Mesendoderm (in vitro differentiated cells): Measurements from ENCODE around the gene PDSS1.

Experiments
- DNase-seq: peaks from one replicate; pipeline ENCODE4 v3.0.0; 2013
- H2AK5ac ChIP-seq: 2 replicates; pipeline ENCODE4 v1.6.1; 2013; ENCODE audit warnings: low read length, inconsistent platforms
- H2BK120ac ChIP-seq: 2 replicates; pipeline ENCODE4 v1.6.1; 2013; ENCODE audit warnings: low read depth, mild to moderate bottlenecking, low read length, moderate library complexity, mixed read lengths
- H2BK15ac ChIP-seq: replicated peaks from 2 replicates; pipeline ENCODE4 v1.6.1; 2013; ENCODE audit warnings: low read depth, mild to moderate bottlenecking, moderate library complexity
- H2BK5ac ChIP-seq: 2 replicates; pipeline ENCODE4 v1.6.1; 2013; ENCODE audit warnings: low read length, inconsistent platforms
- H3K18ac ChIP-seq: 2 replicates; pipeline ENCODE4 v1.6.1; 2013; ENCODE audit warnings: mild to moderate bottlenecking, low read length, mixed read lengths
- H3K23ac ChIP-seq: one replicate; pipeline ENCODE4 v1.6.1; 2013; ENCODE audit warnings: low read length
- H3K27ac ChIP-seq: 2 replicates; pipeline ENCODE4 v1.5.1; 2013; ENCODE audit warnings: low read depth, mild to moderate bottlenecking, inconsistent platforms, low read length, moderate library complexity
- H3K27me3 ChIP-seq: 2 replicates; pipeline ENCODE4 v1.6.1; 2013; ENCODE audit warnings: low read length, control low read depth, mild to moderate bottlenecking, inconsistent platforms; ENCODE audit not compliant: insufficient read depth, poor library complexity
- H3K36me3 ChIP-seq: 2 replicates; pipeline ENCODE4 v1.6.1; 2013; ENCODE audit warnings: low read length, inconsistent platforms; ENCODE audit not compliant: control insufficient read depth, insufficient read depth
- H3K4ac ChIP-seq: one replicate; pipeline ENCODE4 v1.6.1; 2013; ENCODE audit warnings: low read depth, mild to moderate bottlenecking, low read length, moderate library complexity
- H3K4me1 ChIP-seq: 2 replicates; pipeline ENCODE4 v1.6.1; 2013; ENCODE audit warnings: low read depth, low read length, inconsistent platforms; ENCODE audit not compliant: control insufficient read depth
- H3K4me2 ChIP-seq: 2 replicates; pipeline ENCODE4 v1.6.1; 2013; ENCODE audit warnings: low read length
- H3K4me3 ChIP-seq: 2 replicates; pipeline ENCODE4 v1.5.1; 2013; ENCODE audit warnings: mild to moderate bottlenecking, low read length
- H3K56ac ChIP-seq: one replicate; pipeline ENCODE4 v1.6.1; 2013; ENCODE audit warnings: low read length
- H3K79me1 ChIP-seq: 2 replicates; pipeline ENCODE4 v1.6.1; 2013; ENCODE audit warnings: low read length, inconsistent platforms
- H3K79me2 ChIP-seq: 2 replicates; pipeline ENCODE4 v1.6.1; 2013; ENCODE audit warnings: mild to moderate bottlenecking, low read length; ENCODE audit not compliant: control insufficient read depth, insufficient read depth
- H3K9ac ChIP-seq: 2 replicates; pipeline ENCODE4 v1.6.1; 2013; ENCODE audit warnings: low read length, inconsistent platforms
- H4K5ac ChIP-seq: one replicate; pipeline ENCODE4 v1.6.1; 2013; ENCODE audit warnings: low read length
- H4K8ac ChIP-seq: one replicate; pipeline ENCODE4 v1.6.1; 2013; ENCODE audit warnings: low read depth, mild to moderate bottlenecking, control low read depth, low read length, moderate library complexity
- WGBS: extraction: QIAGEN DNeasy Blood & Tissue Kit; methylation state at CpG from one replicate; pipeline ENCODE4 v1.1.7; 2013; ENCODE audit warnings: low lambda C conversion rate, missing lambda C conversion rate; ENCODE audit not compliant: insufficient coverage; ENCODE audit errors: extremely low coverage; 5-methylcytosine and 5-hydroxymethylcytosine counted together

PDSS1 gene

DNA sequence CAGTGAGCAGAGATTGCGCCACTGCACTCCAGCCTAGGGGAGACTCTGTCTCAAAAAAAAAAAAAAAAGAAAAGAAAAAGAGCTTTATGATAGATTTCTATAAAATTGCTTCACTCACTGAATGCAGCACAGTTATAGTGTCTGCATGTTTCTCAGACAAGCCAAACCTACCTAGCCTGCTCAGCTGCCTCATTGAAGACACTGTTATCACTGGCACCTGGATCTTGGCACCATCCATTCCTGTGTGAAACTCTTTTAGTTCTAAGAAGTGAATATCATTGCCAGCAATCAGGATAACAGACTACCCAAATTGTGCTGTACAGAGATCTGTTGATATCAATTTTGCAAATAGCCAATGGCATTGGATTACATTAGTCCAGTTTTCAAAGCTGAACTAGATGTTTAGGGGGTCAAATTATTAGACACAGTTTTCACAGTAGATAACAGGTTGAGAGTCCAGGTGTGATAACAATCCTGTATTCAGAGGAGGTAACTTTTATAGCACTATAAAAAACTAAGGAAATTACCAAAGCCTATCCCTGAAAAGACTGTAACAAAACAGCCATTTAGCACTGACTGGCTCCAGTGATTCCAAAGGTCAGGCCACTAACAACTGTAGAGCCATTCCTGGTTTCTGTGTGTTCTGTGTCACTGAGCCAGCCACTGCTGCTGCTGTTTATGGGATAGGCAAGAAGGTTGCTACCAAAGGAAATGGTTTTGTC, 17.1 kb downstream of the PDSS1 start:
- no CpG with 5 or more reads among the region's 1 CpG for WGBS
- H2BK15ac ChIP-seq: no peak overlapping the region
- H3K4me3 ChIP-seq: no peak overlapping the region
- no peak overlapping the region for H2AK5ac ChIP-seq
- H3K27ac ChIP-seq: no peak overlapping the region
- no peak overlapping the region for H3K4ac ChIP-seq
- H4K5ac ChIP-seq: no peak overlapping the region
- H2BK5ac ChIP-seq: no peak overlapping the region
- H3K56ac ChIP-seq: no peak overlapping the region
- peaks cover 4% of the 10 kb centered on the region for H3K36me3 ChIP-seq
- H3K23ac ChIP-seq: no peak overlapping the region
- no peak overlapping the region for H3K9ac ChIP-seq
- H2BK120ac ChIP-seq: no peak overlapping the region
- H3K18ac ChIP-seq: no peak overlapping the region
- no peaks in the 10 kb centered on the region for H3K27me3 ChIP-seq
- no peaks in the 10 kb centered on the region for H3K79me1 ChIP-seq
- DNase-seq: no peak
- no peaks in the 10 kb centered on the region for H3K4me1 ChIP-seq
- no peak overlapping the region for H4K8ac ChIP-seq
- H3K79me2 ChIP-seq: no peaks in the 10 kb centered on the region
- H3K4me2 ChIP-seq: no peak overlapping the region

DNA sequence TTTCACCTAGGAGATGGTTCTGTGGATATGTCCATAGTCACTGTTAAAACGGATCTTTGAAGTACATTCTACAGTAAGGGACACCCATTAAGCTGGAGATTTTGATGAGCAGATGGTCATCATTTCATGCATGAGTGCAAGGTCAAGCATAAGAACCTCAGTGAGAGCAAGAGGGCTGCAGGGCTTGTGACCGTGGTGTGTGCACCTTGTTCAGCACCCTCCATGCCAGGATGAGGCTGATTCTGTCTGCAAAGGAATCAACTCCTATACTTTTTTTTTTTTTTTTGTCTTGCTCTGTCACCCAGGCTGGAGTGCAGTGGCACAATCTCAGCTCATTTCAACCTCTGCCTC, 17.6 kb downstream of the PDSS1 start:
- no peak overlapping the region for H2BK5ac ChIP-seq
- no peak overlapping the region for H3K4me3 ChIP-seq
- no peak overlapping the region for H4K5ac ChIP-seq
- H3K36me3 ChIP-seq: peaks cover 4% of the 10 kb centered on the region
- no peak overlapping the region for H3K4ac ChIP-seq
- no peak for DNase-seq
- H3K79me1 ChIP-seq: no peaks in the 10 kb centered on the region
- H3K23ac ChIP-seq: no peak overlapping the region
- no peak overlapping the region for H4K8ac ChIP-seq
- H3K56ac ChIP-seq: no peak overlapping the region
- no peak overlapping the region for H3K9ac ChIP-seq
- H3K79me2 ChIP-seq: no peaks in the 10 kb centered on the region
- H3K4me1 ChIP-seq: no peaks in the 10 kb centered on the region
- no peak overlapping the region for H2BK120ac ChIP-seq
- no peak overlapping the region for H3K4me2 ChIP-seq
- no CpG with 5 or more reads among the region's 2 CpGs for WGBS
- no peaks in the 10 kb centered on the region for H3K27me3 ChIP-seq
- no peak overlapping the region for H3K27ac ChIP-seq
- no peak overlapping the region for H2BK15ac ChIP-seq
- H3K18ac ChIP-seq: no peak overlapping the region
- H2AK5ac ChIP-seq: no peak overlapping the region

DNA sequence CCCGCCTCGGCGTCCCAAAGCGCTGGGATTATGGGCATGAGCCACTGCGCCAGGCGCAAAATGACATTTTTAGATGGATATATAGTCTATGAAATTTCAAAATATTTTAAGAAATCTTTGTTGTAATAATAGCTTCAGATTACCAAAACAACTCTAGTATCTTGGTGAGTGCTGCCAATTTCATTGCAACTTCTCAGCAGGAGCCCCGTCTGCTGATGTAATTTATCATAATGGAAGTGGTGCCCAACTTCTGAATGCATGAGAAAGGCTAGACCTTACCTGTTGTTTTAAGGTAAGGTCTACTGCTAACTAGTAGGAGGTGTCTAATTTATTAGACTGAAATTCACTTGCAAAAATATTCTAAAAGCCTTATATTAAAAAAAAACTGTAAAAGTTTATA, 20.0 kb downstream of the PDSS1 start:
- Histone ChIP-seq H3K27me3 (no peaks in the 10 kb centered on the region), H4K5ac (no peak overlapping the region), H3K23ac (no peak overlapping the region), H3K9ac (no peak overlapping the region), H3K27ac (no peak overlapping the region), H3K4me2 (no peak overlapping the region), H3K79me2 (no peaks in the 10 kb centered on the region), H3K4me3 (no peak overlapping the region), H3K4me1 (no peaks in the 10 kb centered on the region), H2BK120ac (no peak overlapping the region), H3K79me1 (no peaks in the 10 kb centered on the region), H3K56ac (no peak overlapping the region), H2BK15ac (no peak overlapping the region), H3K36me3 (peaks cover 4% of the 10 kb centered on the region), H3K18ac (no peak overlapping the region), H2BK5ac (no peak overlapping the region), H2AK5ac (no peak overlapping the region), H4K8ac (no peak overlapping the region), H3K4ac (no peak overlapping the region)
- WGBS: no CpG with 5 or more reads among the region's 7 CpGs
- no peak for DNase-seq

DNA sequence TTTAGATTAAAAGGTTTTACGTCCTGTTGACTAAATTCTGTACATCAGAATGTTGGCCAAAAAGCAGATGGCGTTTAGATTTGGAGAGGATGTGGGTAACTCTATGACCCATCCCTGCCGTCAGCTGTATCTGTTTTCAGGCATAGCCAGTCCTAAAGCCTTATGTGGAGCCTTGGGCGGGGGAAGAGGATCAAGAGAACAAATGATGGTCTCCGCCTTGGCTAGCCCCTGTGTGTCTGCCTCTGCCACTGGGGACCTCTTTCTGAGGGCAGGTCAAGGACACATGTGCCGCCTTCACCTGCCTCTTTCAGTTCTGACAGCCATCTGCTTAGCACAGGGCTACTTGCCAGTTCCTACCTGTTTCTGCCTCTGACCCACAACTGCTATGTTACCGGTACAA, 24.1 kb downstream of the PDSS1 start:
- Histone ChIP-seq H4K8ac (no peak overlapping the region), H3K27me3 (no peaks in the 10 kb centered on the region), H2BK120ac (no peak overlapping the region), H3K36me3 (peaks cover 4% of the 10 kb centered on the region), H3K23ac (no peak overlapping the region), H3K79me2 (no peaks in the 10 kb centered on the region), H3K18ac (no peak overlapping the region), H3K79me1 (no peaks in the 10 kb centered on the region), H3K4me3 (no peak overlapping the region), H3K4ac (no peak overlapping the region), H3K56ac (no peak overlapping the region), H2BK5ac (no peak overlapping the region), H3K27ac (no peak overlapping the region), H3K4me2 (no peak overlapping the region), H2BK15ac (no peak overlapping the region), H3K9ac (no peak overlapping the region), H4K5ac (no peak overlapping the region), H2AK5ac (no peak overlapping the region), H3K4me1 (no peaks in the 10 kb centered on the region)
- no peak for DNase-seq
- no CpG with 5 or more reads among the region's 7 CpGs for WGBS

DNA sequence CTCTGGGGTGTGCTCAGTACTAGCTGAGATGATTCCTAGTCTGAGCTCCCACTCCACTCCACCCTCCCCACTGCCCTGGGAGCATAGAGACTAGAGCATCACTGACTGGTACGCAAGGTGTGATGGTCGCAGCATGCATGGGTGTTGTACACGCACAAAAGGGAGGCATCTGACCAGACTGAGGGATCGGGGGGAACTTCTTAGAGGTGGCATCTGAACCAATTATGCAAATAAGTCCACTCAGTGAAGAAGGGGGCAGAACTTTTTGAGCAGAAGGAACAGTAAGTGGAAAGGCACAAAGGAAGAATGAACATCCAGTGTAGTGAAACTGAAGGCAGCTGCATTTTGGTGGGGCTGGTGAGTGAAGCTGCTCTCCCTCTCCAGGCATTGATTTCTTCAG, 25.5 kb downstream of the PDSS1 start:
- no peak overlapping the region for H4K8ac ChIP-seq
- WGBS: no CpG with 5 or more reads among the region's 4 CpGs
- no peak overlapping the region for H3K27ac ChIP-seq
- H3K79me2 ChIP-seq: no peaks in the 10 kb centered on the region
- no peak overlapping the region for H3K9ac ChIP-seq
- H2BK15ac ChIP-seq: no peak overlapping the region
- H2BK120ac ChIP-seq: no peak overlapping the region
- no peak overlapping the region for H2BK5ac ChIP-seq
- peaks cover 6% of the 10 kb centered on the region for H3K36me3 ChIP-seq
- no peak overlapping the region for H3K18ac ChIP-seq
- H3K4me2 ChIP-seq: no peak overlapping the region
- no peak overlapping the region for H3K4me3 ChIP-seq
- H3K27me3 ChIP-seq: no peaks in the 10 kb centered on the region
- no peak overlapping the region for H3K23ac ChIP-seq
- H3K4ac ChIP-seq: no peak overlapping the region
- no peak overlapping the region for H4K5ac ChIP-seq
- no peak overlapping the region for H2AK5ac ChIP-seq
- no peaks in the 10 kb centered on the region for H3K4me1 ChIP-seq
- no peaks in the 10 kb centered on the region for H3K79me1 ChIP-seq
- no peak for DNase-seq
- no peak overlapping the region for H3K56ac ChIP-seq
